ENCODE data around the gene SNX10. TPM values are rescaled to one million over a fixed set of nuclear protein-coding genes. Genes with fewer than 3 reads are reported as not detected.

SNX10 gene
- total and polyA plus RNA-seq, 2 donors (not counting 1 experiment from before 2014, with no cell fraction given) = under 0.01 to 0.41 TPM

DNA sequence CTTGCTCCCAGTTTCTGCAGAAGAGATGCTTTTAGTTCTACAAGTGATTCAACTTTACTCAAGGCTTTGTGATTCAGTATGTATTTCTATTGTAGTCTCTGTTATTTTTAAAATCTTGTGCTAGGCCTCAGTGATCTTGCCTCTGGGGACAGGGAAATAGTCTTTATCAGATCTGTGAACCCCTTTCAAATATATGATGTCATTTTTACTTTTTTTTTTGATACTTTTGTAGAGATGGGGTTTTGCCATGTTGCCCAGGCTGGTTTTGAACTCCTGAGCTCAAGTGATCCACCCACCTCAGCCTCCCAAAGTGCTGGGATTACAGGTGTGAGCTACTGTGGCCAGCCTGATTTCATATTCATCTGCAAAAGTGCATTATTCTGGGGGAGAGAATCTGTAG lies 3.4 kb downstream of the SNX10 start:
- Histone ChIP-seq H3K4me2 (ENCODE audit: extremely low read depth, insufficient read depth, low read length) (no peak overlapping the region), H2AFZ (ENCODE audit: low read length) (no peak overlapping the region), H3K36me3 (ENCODE audit: control insufficient read depth, insufficient read depth, low read length) (no peaks in the 10 kb centered on the region), H4K20me1 (ENCODE audit: control insufficient read depth, extremely low read depth, insufficient read depth, low read length) (no peaks in the 10 kb centered on the region), H3K27me3 (ENCODE audit: control insufficient read depth, insufficient read depth, low read length) (no peaks in the 10 kb centered on the region), H3K9ac (ENCODE audit: insufficient read depth, low read length) (no peak overlapping the region), H3K27ac (ENCODE audit: insufficient read depth, low read length) (no peak overlapping the region), H3K79me2 (ENCODE audit: control insufficient read depth, insufficient read depth, low read length) (no peaks in the 10 kb centered on the region), H3K4me1 (ENCODE audit: control insufficient read depth, extremely low read depth, insufficient read depth, low read length) (no peaks in the 10 kb centered on the region), H3K9me3 (ENCODE audit: control insufficient read depth, insufficient read depth, low read depth, low read length) (no peaks in the 10 kb centered on the region), H3K4me3 (replicated peaks in 1 of 4; ENCODE audit: control extremely low read depth in 1 of 4, insufficient read depth in 1 of 4, low read depth in 3 of 4, low read length in 4 of 4) (no peak overlapping the region)
- no peak for DNase-seq (ENCODE audit: low read depth in 2 of 2)
- no peak for TF ChIP-seq EZH2 (IDR thresholded peaks at IDR 0.05; ENCODE audit: low read length, missing control alignments)
- TF ChIP-seq CTCF (conservative IDR thresholded peaks at IDR 0.05 in 1 of 2, IDR thresholded peaks at IDR 0.05 in 1 of 2; ENCODE audit: low read depth in 1 of 2, low read length in 2 of 2) = no peak

- no peak for TF ChIP-seq CTCF (conservative IDR thresholded peaks at IDR 0.05 in 1 of 2, IDR thresholded peaks at IDR 0.05 in 1 of 2; ENCODE audit: low read depth in 1 of 2, low read length in 2 of 2)
- TF ChIP-seq EZH2 (IDR thresholded peaks at IDR 0.05; ENCODE audit: low read length, missing control alignments) = no peak
- Histone ChIP-seq H3K27me3 (ENCODE audit: control insufficient read depth, insufficient read depth, low read length) (no peaks in the 10 kb centered on the region), H3K9me3 (ENCODE audit: control insufficient read depth, insufficient read depth, low read depth, low read length) (no peaks in the 10 kb centered on the region), H3K9ac (ENCODE audit: insufficient read depth, low read length) (no peak overlapping the region), H2AFZ (ENCODE audit: low read length) (no peak overlapping the region), H4K20me1 (ENCODE audit: control insufficient read depth, extremely low read depth, insufficient read depth, low read length) (no peaks in the 10 kb centered on the region), H3K4me2 (ENCODE audit: extremely low read depth, insufficient read depth, low read length) (no peak overlapping the region), H3K79me2 (ENCODE audit: control insufficient read depth, insufficient read depth, low read length) (no peaks in the 10 kb centered on the region), H3K27ac (ENCODE audit: insufficient read depth, low read length) (no peak overlapping the region), H3K36me3 (ENCODE audit: control insufficient read depth, insufficient read depth, low read length) (no peaks in the 10 kb centered on the region), H3K4me3 (replicated peaks in 1 of 4; ENCODE audit: control extremely low read depth in 1 of 4, insufficient read depth in 1 of 4, low read depth in 3 of 4, low read length in 4 of 4) (no peak overlapping the region), H3K4me1 (ENCODE audit: control insufficient read depth, extremely low read depth, insufficient read depth, low read length) (no peaks in the 10 kb centered on the region)
- no peak for DNase-seq (ENCODE audit: low read depth in 2 of 2)
These were observed 3.9 kb downstream of the SNX10 start for GRCh38 chr7:26295586-26295985.

DNA sequence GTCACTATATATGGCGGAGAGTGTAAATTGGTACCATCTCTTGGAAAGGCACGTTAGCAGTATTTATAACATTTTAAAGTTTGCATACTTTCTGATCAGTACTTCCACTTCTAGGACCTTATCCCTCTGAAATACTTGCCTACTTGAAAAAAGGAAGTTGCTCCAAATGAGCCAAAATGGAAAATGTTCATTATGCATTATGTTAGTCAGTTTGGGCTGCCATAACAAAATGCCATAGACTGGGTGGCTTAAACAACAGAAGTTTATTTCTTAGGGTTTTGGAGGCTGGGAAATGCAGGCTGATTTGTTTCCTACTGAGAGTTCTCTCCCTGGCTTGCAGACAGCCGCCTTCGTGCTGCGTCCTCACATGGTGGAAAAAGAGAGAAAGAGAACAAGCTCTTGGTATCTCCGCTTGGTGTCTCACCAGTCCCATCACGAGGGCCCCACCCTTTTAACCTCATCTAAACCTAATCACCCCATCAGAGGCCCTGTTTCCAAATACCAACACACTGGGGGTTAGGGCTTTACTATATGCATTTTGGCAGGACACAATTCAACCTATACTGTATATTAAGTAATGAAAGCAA lies 6.9 kb downstream of the SNX10 start:
- Histone ChIP-seq H2AFZ (ENCODE audit: low read length) (no peak overlapping the region), H3K27ac (ENCODE audit: insufficient read depth, low read length) (no peak overlapping the region)

More for the DNA sequence above, 6.9 kb downstream of the SNX10 start:
- no peaks in the 10 kb centered on the region for H3K79me2 ChIP-seq (ENCODE audit: control insufficient read depth, insufficient read depth, low read length)
- H3K36me3 ChIP-seq (ENCODE audit: control insufficient read depth, insufficient read depth, low read length) = no peaks in the 10 kb centered on the region
- no peak for DNase-seq (ENCODE audit: low read depth in 2 of 2)
- no peaks in the 10 kb centered on the region for H3K4me1 ChIP-seq (ENCODE audit: control insufficient read depth, extremely low read depth, insufficient read depth, low read length)
- TF ChIP-seq CTCF (conservative IDR thresholded peaks at IDR 0.05 in 1 of 2, IDR thresholded peaks at IDR 0.05 in 1 of 2; ENCODE audit: low read depth in 1 of 2, low read length in 2 of 2) = no peak
- no peak overlapping the region for H3K9ac ChIP-seq (ENCODE audit: insufficient read depth, low read length)
- H3K4me3 ChIP-seq (replicated peaks in 1 of 4; ENCODE audit: control extremely low read depth in 1 of 4, insufficient read depth in 1 of 4, low read depth in 3 of 4, low read length in 4 of 4) = no peak overlapping the region
- H3K27me3 ChIP-seq (ENCODE audit: control insufficient read depth, insufficient read depth, low read length) = no peaks in the 10 kb centered on the region
- H4K20me1 ChIP-seq (ENCODE audit: control insufficient read depth, extremely low read depth, insufficient read depth, low read length) = no peaks in the 10 kb centered on the region
- no peak overlapping the region for H3K4me2 ChIP-seq (ENCODE audit: extremely low read depth, insufficient read depth, low read length)
- H3K9me3 ChIP-seq (ENCODE audit: control insufficient read depth, insufficient read depth, low read depth, low read length) = no peaks in the 10 kb centered on the region

All from fibroblast of lung (primary cell).